HepG2 (cell line): ENCODE measurements around the gene B4GALT3. TPM values are rescaled to one million over a fixed set of nuclear protein-coding genes. Genes with fewer than 3 reads are reported as not detected.

ENCODE experiments used
- BRCA1 ChIP-seq: sonication (generic); formaldehyde crosslinking; IDR thresholded peaks from 2 replicates; pipeline ENCODE4 v1.4.0; 2020; ENCODE audit warnings: missing genetic modification reagents
- HCFC1 ChIP-seq: fragments of 150-350 bp; IDR thresholded peaks from 2 replicates; pipeline ENCODE4 v1.6.1; 2014; ENCODE audit warnings: low read depth, low read length
- KDM1A ChIP-seq: IDR thresholded peaks from 2 replicates; pipeline ENCODE4 v1.6.1; 2016; ENCODE audit warnings: missing compliant biosample characterization
- PAF1 ChIP-seq: IDR thresholded peaks from 2 replicates; pipeline ENCODE4 v1.6.1; 2016; ENCODE audit warnings: missing genetic modification reagents, missing compliant biosample characterization
- POLR2G ChIP-seq: fragments of 200-400 bp; formaldehyde crosslinking; IDR thresholded peaks from 2 replicates; pipeline ENCODE4 v1.6.1; 2018; ENCODE audit warnings: mild to moderate bottlenecking, low read depth, low read length, moderate library complexity
- ZBTB21 ChIP-seq: sonication (generic); formaldehyde crosslinking; IDR thresholded peaks from 2 replicates; pipeline ENCODE4 v1.4.0; 2020; ENCODE audit warnings: missing genetic modification reagents
- ZBTB33 ChIP-seq: sonication (generic); formaldehyde crosslinking; IDR thresholded peaks from 2 replicates; pipeline ENCODE4 v1.4.0; 2020; ENCODE audit warnings: missing genetic modification reagents
- ZNF512B ChIP-seq: sonication (generic); formaldehyde crosslinking; IDR thresholded peaks from 2 replicates; pipeline ENCODE4 v1.5.1; 2020; ENCODE audit warnings: missing genetic modification reagents, mild to moderate bottlenecking, borderline replicate concordance
- ZNF552 ChIP-seq: sonication (generic); formaldehyde crosslinking; IDR thresholded peaks from 2 replicates; pipeline ENCODE4 v1.9.0; 2022; ENCODE audit warnings: missing genetic modification reagents, mild to moderate bottlenecking, borderline replicate concordance
- ZNF570 ChIP-seq: sonication (generic); formaldehyde crosslinking; IDR thresholded peaks from 2 replicates; pipeline ENCODE4 v1.4.0; 2020; ENCODE audit warnings: mild to moderate bottlenecking, missing genetic modification reagents, borderline replicate concordance
- ZNF652 ChIP-seq: IDR thresholded peaks from 2 replicates; pipeline ENCODE4 v1.6.1; 2016; ENCODE audit warnings: low read depth, borderline replicate concordance
- polyA plus RNA-seq, 8 experiments: library from polyadenylated mRNA; depleted of rRNA in 3 of 8; stranded (reverse) in 7 of 8; unstranded in 1 of 8; fragments of >200 nt; fragmentation: Illumina TruSeq in 4 of 8; extraction: Trizol in 4 of 8; gene quantifications; 2 replicates each; pipeline versions ENCODE4 v1.2.1 to v1.2.3, GENCODE V29; 2011 to 2016; ENCODE audit warnings: low read depth in 4 of 8, missing spikeins in 1 of 8, mixed read lengths in 1 of 8; ENCODE audit not compliant: insufficient read depth in 1 of 8
- total RNA-seq, 5 experiments: library from RNA; depleted of rRNA; stranded (reverse); fragments of >200 nt; fragmentation: Illumina TruSeq; extraction: Trizol; gene quantifications; 2 replicates each; pipeline ENCODE4 v1.2.3, GENCODE V29; 2016; ENCODE audit warnings: low read depth in 1 of 5
- TF ChIP-seq, protein P1 (sequence below): sonication (generic); formaldehyde crosslinking; IDR thresholded peaks from 2 replicates; pipeline ENCODE4 v1.5.1; 2020; ENCODE audit warnings: mild to moderate bottlenecking, missing genetic modification reagents
- TF ChIP-seq, protein P2 (sequence below): IDR thresholded peaks from 2 replicates; pipeline ENCODE4 v1.6.1; 2018; ENCODE audit warnings: missing genetic modification reagents, mild to moderate bottlenecking, missing compliant biosample characterization
- TF ChIP-seq, protein P3 (sequence below): sonication (generic); formaldehyde crosslinking; IDR thresholded peaks from 2 replicates; pipeline ENCODE4 v1.5.1; 2020; ENCODE audit warnings: mild to moderate bottlenecking, missing genetic modification reagents, moderate library complexity

Gene B4GALT3
- total and polyA plus RNA-seq, 2 of the 13 experiments (the other 11 are each of a cell fraction or from before 2014, with no cell fraction given) = 35.6 to 40.4 TPM

- TF ChIP-seq, protein P1, sequence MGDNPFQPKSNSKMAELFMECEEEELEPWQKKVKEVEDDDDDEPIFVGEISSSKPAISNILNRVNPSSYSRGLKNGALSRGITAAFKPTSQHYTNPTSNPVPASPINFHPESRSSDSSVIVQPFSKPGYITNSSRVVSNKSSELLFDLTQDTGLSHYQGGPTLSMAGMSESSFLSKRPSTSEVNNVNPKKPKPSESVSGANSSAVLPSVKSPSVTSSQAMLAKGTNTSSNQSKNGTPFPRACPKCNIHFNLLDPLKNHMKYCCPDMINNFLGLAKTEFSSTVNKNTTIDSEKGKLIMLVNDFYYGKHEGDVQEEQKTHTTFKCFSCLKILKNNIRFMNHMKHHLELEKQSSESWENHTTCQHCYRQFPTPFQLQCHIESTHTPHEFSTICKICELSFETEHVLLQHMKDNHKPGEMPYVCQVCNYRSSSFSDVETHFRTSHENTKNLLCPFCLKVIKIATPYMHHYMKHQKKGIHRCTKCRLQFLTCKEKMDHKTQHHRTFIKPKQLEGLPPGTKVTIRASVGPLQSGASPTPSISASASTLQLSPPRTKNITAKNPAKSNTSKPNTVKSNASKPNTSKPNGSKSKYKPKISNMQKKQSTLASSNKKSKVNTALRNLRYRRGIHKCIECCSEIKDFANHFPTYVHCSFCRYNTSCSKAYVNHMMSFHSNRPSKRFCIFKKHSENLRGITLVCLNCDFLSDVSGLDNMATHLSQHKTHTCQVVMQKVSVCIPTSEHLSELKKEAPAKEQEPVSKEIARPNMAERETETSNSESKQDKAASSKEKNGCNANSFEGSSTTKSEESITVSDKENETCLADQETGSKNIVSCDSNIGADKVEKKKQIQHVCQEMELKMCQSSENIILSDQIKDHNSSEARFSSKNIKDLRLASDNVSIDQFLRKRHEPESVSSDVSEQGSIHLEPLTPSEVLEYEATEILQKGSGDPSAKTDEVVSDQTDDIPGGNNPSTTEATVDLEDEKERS (CRISPR knock-in tag) = 0 out of 2 replicates have a peak, but pooled peaks have one; percentile 15
- TF ChIP-seq POLR2G (peak; percentile 71), KDM1A (no peak), HCFC1 (no peak), ZNF552 (CRISPR knock-in tag) (no peak), BRCA1 (no peak), ZNF512B (CRISPR knock-in tag) (0 out of 2 replicates have a peak, but pooled peaks have one; percentile 46), PAF1 (peak; percentile 33), ZBTB33 (CRISPR knock-in tag) (no peak), ZBTB21 (CRISPR knock-in tag) (no peak), ZNF652 (CRISPR knock-in tag) (peak; percentile 48; the same call in 1 of the 2 replicates), ZNF570 (CRISPR knock-in tag) (no peak)
- TF ChIP-seq, protein P2, sequence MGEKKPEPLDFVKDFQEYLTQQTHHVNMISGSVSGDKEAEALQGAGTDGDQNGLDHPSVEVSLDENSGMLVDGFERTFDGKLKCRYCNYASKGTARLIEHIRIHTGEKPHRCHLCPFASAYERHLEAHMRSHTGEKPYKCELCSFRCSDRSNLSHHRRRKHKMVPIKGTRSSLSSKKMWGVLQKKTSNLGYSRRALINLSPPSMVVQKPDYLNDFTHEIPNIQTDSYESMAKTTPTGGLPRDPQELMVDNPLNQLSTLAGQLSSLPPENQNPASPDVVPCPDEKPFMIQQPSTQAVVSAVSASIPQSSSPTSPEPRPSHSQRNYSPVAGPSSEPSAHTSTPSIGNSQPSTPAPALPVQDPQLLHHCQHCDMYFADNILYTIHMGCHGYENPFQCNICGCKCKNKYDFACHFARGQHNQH (CRISPR knock-in tag) = 0 out of 2 replicates have a peak, but pooled peaks have one; percentile 16
- TF ChIP-seq, protein P3, sequence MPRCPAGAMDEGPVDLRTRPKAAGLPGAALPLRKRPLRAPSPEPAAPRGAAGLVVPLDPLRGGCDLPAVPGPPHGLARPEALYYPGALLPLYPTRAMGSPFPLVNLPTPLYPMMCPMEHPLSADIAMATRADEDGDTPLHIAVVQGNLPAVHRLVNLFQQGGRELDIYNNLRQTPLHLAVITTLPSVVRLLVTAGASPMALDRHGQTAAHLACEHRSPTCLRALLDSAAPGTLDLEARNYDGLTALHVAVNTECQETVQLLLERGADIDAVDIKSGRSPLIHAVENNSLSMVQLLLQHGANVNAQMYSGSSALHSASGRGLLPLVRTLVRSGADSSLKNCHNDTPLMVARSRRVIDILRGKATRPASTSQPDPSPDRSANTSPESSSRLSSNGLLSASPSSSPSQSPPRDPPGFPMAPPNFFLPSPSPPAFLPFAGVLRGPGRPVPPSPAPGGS (CRISPR knock-in tag) = no peak
Measured at GRCh38 chr1:161222175-161223019, 45.1 kb upstream of the B4GALT3 start (continued).
